ENCODE results near the gene TTC14. TPM values are rescaled to one million over a fixed set of nuclear protein-coding genes. Genes with fewer than 3 reads are reported as not detected.

TTC14 gene
- total and polyA plus RNA-seq, 2 of the 8 experiments (the other 6 are each of a cell fraction or from before 2014, with no cell fraction given): 10.2 to 22.3 TPM

- TF ChIP-seq NRF1 (IDR thresholded peaks at IDR 0.05; ENCODE audit: low read depth, low read length) (no peak), SP1 (IDR thresholded peaks at IDR 0.05; ENCODE audit: low read depth, low read length) (no peak)
These were observed at the start of gene TTC14 (continued) for GRCh38 chr3:180601688-180602666.
